GM21360 (cell line): ENCODE results near the gene PCBP3.
"Not testable (repeated sequence)": the region's sequence is repeated elsewhere in the genome, so short reads cannot be mapped to it uniquely, and the experiment has no call there.

Experiments
- ATAC-seq: cut with Tn5 transposase; IDR thresholded peaks from one replicate; pipeline ENCODE4 v1.9.1; 2021; ENCODE audit warnings: mild to moderate bottlenecking, moderate library complexity; ENCODE audit not compliant: unreplicated experiment

PCBP3 gene

GRCh38 chr21:45634511-45635183, 8.9 kb upstream of the PCBP3 start:
- ATAC-seq = no peak

DNA sequence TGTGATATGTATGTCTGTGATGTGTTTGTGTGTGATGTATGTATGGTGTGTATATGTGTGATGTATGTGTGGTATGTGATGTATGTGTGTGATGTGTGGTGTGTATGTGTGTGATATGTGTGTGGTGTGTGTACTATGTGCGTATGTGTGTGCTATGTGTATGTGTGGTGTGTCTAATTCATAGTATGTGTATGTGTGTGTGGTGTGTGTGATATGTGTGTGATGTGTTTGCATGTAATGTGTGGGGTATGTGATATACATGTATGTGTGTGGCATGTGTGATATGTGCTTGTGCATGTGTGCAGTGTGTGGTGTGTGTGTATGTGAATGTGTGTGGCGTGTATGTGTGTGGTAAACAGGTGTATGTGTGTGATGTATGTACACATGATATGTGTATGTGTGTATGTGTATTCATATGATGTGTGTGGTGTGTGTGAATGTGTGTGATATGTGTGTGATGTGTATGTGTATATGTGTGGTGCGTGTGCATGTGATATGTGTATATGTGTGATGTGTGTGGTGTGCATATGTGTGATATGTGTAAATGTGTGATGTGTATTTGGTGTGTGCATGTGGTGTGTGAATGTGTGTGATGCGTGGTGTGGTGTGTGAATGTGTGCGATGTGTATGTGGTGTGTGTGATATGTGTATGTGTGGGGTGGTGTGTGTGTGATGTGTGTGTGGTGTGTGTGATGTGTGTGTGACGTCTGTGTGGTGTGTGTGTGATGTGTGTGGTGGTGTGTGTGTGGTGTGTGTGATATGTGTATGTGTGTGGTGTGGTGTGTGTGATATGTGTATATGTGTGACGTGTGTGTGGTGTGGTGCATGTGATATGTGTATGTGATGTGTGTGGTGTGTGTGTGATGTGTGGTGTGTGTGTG, 8.0 kb upstream of the PCBP3 start:
- ATAC-seq = no peak

DNA sequence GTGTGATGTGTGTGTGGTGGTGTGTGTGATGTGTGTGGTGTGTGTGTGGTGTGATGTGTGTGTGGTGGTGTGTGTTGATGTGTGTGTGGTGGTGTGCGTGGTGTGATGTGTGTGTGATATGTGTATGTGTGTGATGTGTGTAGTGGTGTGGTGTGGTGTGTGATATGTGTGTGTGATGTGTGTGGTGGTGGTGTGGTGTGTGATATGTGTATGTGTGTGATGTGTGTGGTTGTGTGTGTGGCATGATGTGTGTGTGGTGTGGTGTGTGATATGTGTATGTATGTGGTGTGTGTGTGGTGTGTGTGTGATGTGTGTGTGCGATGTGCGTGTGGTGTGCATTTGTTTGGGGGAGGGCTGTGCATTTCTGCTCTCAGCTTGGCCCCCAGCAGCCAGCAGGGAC, 7.1 kb upstream of the PCBP3 start:
- no peak for ATAC-seq

- no peak for ATAC-seq
These were observed 6.4 kb upstream of the PCBP3 start for GRCh38 chr21:45636951-45637646.

- ATAC-seq = no peak
These were observed 5.6 kb upstream of the PCBP3 start for GRCh38 chr21:45637883-45638282.

DNA sequence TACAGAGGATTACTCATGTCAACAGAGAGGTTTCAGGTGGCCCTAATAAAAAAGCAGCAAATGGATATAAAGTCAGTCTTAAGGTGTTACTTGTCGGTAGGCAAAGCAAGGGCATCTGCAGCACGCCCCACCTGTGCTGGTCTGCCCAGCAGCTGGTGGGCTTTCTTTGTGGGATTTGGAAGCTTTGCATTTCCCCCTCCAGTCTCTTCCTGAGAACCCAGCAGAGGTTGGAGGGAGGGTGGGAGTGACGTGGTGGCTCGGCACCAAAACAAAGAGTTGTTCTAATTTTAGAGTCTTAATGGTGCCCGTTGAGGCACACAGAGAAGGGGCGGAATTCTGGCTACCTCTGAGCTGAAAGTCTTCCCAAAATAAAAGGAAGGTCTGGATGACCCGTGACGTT, 4.8 kb upstream of the PCBP3 start:
- no peak for ATAC-seq

DNA sequence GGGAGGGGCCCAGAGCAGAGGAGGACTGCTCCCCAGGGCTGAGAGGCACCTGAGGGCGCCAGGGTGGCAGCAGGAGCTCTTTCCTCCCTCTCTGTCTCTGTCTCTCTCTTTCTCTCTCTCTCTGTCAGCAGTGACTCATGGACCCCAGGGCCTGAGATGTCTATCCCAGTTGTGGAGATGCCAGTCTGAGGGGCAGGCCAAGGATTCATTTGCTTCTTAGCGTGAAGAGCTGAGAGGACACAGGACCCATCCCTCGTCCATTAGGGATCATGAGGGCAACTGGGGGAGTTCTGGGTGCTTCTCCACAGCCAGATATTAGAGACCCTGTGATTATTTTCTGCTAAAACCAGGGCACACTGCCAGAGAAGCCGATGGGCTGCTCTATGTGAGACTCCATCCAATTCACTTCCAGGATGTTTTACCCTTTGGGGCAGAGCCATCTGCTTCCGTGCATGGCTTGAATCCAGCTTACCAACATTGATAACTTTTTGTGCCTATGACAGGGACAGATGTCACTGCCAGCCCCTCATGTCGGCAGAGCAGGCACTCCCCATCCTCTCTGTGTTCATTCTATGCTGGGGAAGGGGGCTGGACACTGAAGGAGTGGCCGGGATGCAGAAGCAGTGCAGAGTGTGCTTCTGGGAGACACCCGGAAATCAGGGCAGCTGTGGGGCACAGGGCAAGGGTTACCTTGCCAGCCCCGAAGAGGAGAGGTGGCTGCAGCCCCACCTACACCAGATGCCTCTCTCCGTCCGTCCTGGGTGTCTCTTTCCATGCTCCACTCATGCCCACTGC, 4.1 kb upstream of the PCBP3 start:
- ATAC-seq = no peak

- ATAC-seq = no peak
These were observed 3.3 kb upstream of the PCBP3 start for GRCh38 chr21:45640001-45640887.

DNA sequence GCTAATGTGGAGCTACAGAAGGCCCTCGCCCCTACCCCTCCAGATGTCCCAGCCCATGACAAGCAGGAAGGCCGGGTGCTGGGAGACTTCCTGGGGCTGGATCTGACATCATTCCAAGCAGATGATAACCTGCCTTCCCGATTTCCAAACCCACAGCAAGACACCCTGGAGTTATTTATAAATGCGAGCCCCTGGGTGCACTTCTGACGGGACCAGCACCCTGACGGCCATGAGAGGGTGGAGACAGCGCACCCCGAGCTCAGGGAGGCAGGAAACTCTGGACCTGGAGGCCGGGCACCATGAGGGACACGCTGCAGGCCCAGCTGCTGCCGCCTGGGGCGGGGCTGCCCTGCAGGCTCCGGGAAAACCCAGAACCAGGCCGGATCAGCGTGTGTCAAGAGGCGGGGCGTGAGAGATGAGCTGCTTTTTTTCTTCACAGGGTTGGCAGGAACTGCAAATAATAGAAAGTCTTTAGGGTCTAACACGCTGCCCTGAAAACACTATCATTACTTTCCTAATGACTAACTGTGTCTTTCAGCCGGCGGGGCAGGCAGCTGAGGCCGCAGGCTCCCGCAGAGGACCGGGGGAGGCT, 2.5 kb upstream of the PCBP3 start:
- ATAC-seq = no peak

DNA sequence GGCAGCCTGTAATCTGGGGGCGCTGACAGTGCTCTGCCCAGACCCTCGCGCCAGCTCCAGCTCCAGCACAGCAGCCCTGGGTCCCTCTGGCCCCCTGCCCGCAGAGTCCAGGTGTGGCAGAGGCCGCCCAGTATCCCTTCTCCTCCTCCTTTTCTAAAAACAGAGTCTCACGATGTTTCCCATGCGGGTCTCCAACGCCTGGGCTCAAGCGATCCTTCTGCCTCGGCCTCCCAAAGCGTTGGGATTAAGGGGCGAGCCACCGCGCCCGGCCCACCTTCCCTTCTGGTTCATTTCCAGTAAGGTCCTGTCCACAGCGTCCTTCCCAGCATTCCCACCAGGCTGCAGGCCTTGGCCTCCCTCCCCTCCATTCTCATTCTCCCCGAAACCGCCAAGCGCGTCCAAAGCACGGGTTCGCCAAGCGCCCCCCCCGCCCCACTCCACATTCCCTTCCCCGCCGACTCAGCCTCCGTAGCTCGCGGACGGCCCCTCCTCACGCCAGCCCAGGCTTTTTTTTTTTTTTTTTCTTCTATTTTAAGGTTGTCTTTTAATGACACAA, 2.0 kb upstream of the PCBP3 start:
- no peak for ATAC-seq

DNA sequence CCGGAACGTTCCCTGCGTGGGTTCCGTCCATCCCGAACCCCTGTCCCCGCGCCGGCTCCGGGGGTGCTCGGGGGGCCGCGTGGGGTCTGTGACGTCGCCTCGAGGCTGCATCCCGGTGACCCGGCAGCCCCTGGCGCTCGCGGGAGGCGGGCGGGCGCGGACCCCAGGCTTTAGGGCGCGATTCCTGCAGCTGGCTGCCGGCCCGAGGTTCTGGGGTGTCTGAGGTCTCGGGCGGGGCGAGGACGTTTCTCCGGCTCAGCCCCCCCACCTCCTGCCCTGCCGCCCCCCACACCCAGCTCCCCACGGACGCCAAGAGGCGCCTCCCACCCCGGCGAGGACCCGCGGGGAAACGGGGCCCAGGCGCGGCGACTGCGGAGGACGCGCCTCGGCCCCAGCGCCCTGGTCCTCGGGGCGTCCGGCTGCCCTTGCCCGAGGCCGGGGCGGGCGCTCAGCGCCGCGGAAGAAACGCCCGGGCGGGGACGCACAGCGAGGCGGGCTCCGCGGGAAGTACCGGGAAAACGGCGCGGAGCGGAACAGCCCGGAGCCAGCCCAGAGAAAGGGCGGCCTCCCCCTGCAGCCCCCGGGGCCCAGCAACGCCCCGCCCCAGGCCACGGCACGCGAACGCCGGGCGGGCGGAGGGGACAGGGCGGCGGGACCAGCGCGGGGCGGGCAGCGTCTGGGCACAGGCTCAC, 1.3 kb upstream of the PCBP3 start:
- no peak for ATAC-seq

DNA sequence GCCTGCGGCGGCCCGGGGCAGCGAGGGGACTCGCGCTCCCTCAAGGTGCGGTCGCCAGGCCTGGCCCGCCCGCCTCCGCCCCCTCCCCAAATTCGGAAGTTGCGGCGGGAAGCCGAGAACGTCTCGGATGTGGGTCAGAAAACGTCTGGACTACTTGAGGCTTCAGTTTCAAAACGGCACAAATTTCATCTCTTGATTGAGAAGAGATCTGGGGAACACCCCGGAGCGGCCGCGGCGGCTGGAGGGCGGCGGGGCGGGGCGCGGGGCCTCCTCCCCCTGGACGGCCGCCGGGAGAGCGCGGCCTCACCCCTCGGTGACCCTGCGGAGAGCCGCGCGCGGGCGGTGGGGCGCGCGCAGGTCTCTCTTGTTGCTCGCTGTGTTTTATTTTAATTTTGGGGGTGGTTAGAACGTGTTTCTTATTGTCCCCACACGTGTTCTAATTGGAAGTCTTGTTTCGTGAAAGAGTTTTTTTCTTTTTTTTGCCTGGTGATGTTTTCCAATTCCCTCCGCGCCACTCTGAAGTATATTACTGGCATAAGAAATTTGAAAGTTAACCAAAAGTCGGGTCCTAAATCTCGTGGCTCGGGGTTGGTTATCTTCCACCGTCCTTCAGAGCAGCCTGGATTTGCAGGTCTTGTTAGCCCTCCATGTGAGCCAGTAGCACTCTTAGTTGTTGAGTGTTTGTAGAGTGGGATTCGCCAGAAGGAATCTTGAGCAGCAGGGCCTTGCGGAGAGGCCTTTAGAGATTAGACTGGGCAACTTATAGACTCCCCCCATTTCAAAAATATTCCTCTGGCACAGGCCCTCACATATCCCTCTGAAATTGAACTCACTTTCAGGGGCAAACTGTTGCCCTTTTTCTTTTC, 749 bp downstream of the PCBP3 start:
- no peak for ATAC-seq

DNA sequence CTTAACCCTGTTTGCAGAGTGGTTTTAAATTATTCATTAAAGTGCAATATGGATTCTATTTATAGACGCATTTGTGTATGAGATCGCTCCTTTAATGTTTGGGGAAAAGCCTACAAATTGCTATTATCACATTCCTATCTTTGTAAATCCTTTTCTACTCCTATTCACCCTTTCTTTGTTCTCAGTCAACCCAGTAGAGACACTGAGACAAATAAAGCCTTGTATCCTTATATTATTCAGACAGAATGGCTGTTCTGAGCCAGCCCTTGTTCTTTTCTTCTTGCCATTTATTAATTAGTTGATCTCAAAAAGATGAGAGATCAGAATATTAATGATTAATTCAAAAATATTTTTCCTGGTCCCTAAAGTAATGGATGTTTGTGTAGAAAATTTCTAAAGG, 8.4 kb downstream of the PCBP3 start:
- no peak for ATAC-seq

DNA sequence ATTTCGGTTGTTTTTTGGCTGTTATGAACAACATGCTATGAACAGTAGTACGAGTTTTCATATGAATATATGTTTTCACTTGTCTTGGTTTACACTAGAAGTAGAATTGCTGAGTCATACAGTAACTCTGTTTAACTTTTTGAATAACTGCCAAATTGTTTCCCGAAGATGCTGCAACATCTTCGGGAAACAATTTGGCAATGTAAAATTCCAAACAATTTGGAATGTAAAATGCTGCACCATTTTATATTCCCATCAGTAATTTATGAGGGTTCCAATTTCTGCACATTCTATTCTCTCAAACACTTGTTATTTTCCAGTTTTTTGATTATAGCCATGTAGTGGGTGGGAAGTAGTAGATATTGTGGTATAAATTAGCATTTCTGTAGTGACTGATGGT, 11.6 kb downstream of the PCBP3 start:
- ATAC-seq = no peak

DNA sequence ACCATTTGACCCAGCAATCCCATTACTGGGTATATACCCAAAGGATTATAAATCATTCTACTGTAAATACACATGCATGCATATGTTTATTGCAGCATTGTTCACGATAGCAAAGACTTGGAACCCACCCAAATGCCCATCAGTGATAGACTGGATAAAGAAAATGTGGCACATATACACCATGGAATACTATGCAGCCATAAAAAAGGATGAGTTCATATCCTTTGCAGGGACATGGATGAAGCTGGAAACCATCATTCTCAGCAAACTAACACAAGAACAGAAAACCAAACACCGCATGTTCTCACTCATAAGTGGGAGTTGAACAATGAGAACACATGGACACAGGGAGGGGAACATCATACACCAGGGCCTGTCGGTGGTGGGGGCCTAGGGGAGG, 12.6 kb downstream of the PCBP3 start:
- ATAC-seq = not testable (repeated sequence)

- not testable (repeated sequence) for ATAC-seq
These were observed 18.5 kb downstream of the PCBP3 start for GRCh38 chr21:45661913-45662622.

DNA sequence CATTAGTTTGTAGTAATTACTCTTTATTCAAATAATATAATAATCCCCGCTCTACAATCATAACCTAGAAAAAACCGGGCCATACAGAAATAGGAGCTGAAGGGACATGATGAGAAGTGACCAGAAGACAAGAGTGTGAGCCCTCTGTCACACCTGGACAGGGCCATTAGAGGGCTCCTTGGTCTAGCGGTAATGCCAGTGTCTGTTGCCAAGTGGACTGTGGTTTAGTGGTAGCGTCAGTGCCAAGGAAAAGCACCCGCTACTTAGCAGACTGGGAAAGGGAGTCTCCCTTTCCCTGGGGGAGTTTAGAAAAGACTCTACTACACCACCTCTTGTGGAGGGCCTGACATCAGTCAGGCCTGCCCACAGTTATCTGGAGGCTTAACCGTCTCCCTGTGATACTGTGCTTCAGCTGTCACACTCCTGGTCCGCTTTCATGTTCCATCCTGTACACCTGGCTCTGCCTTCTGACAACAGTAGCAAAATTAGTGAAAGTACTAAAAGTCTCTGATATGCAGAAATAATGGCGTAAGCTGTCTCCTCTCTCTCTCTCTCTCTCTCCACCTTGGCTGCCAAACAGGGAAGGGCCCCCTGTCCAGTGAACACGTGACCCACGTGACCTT, 19.2 kb downstream of the PCBP3 start:
- not testable (repeated sequence) for ATAC-seq
